MM.1S (cell line): ENCODE data around the gene CLEC4D.

Experiments used
- DNase-seq: peaks from one replicate; pipeline ENCODE4 v3.0.0-alpha.2; 2015
- H2AFZ ChIP-seq: fragments of 300-600 bp; sonication (generic); 2 replicates; pipeline ENCODE4 v1.6.0; 2016; ENCODE audit warnings: antibody characterized with exemption, low read length
- H3F3A ChIP-seq: fragments of 300-600 bp; sonication (generic); 2 replicates; pipeline ENCODE4 v1.6.1; 2016; ENCODE audit warnings: mild to moderate bottlenecking, antibody characterized with exemption, low read length, moderate library complexity, mixed read lengths; ENCODE audit not compliant: insufficient read depth
- H3K27ac ChIP-seq: fragments of 300-600 bp; sonication (generic); 2 replicates; pipeline ENCODE4 v1.5.1; 2016; ENCODE audit warnings: mild to moderate bottlenecking, low read length
- H3K27me3 ChIP-seq: fragments of 300-600 bp; sonication (generic); replicated peaks from 2 replicates; pipeline ENCODE4 v1.6.0; 2016; ENCODE audit warnings: low read length; ENCODE audit not compliant: insufficient read depth
- H3K36me3 ChIP-seq: fragments of 300-600 bp; sonication (generic); replicated peaks from 2 replicates; pipeline ENCODE4 v1.6.1; 2016; ENCODE audit warnings: mild to moderate bottlenecking, low read length, mixed read lengths; ENCODE audit not compliant: insufficient read depth
- H3K4me1 ChIP-seq: fragments of 300-600 bp; sonication (generic); 2 replicates; pipeline ENCODE4 v1.6.1; 2016; ENCODE audit warnings: low read length, mixed read lengths
- H3K4me2 ChIP-seq: fragments of 300-600 bp; sonication (generic); 2 replicates; pipeline ENCODE4 v1.6.0; 2016; ENCODE audit warnings: low read depth, low read length
- H3K4me3 ChIP-seq: fragments of 300-600 bp; sonication (generic); 2 replicates; pipeline ENCODE4 v1.5.1; 2016; ENCODE audit warnings: low read length, mixed read lengths
- H3K79me2 ChIP-seq: fragments of 300-600 bp; sonication (generic); 2 replicates; pipeline ENCODE4 v1.6.1; 2016; ENCODE audit warnings: mixed run types, low read length, mixed read lengths
- H3K9ac ChIP-seq: fragments of 300-600 bp; sonication (generic); 2 replicates; pipeline ENCODE4 v1.6.1; 2016; ENCODE audit warnings: low read length, mixed read lengths
- H3K9me2 ChIP-seq: fragments of 300-600 bp; sonication (generic); replicated peaks from 2 replicates; pipeline ENCODE4 v1.6.1; 2016; ENCODE audit warnings: mild to moderate bottlenecking, low read length, mixed read lengths; ENCODE audit not compliant: insufficient read depth
- H3K9me3 ChIP-seq: fragments of 300-600 bp; sonication (generic); replicated peaks from 2 replicates; pipeline ENCODE4 v1.6.1; 2016; ENCODE audit warnings: mild to moderate bottlenecking, low read length, mixed read lengths; ENCODE audit not compliant: insufficient read depth
- H4K20me1 ChIP-seq: fragments of 300-600 bp; sonication (generic); 2 replicates; pipeline ENCODE4 v1.6.1; 2016; ENCODE audit warnings: mild to moderate bottlenecking, low read length, moderate library complexity, mixed read lengths; ENCODE audit not compliant: insufficient read depth
- CTCF ChIP-seq: fragments of 300-600 bp; sonication (generic); IDR thresholded peaks from 2 replicates; pipeline ENCODE4 v1.5.1; 2016; ENCODE audit warnings: antibody characterized with exemption, low read length, mixed read lengths
- EZH2 ChIP-seq: fragments of 300-600 bp; sonication (generic); optimal IDR thresholded peaks from 2 replicates; pipeline ENCODE3; 2017; ENCODE audit warnings: low read depth, mild to moderate bottlenecking, antibody characterized with exemption, low read length, mixed read lengths
- EZH2phosphoT487 ChIP-seq: fragments of 300-600 bp; sonication (generic); IDR thresholded peaks from 2 replicates; pipeline ENCODE4 v1.6.1; 2018; ENCODE audit warnings: antibody characterized with exemption, low read length

CLEC4D gene

GRCh38 chr12:8566525-8566924, 53.2 kb downstream of the CLEC4D start:
- H3K4me1 ChIP-seq, result no peaks in the 10 kb centered on the region
- H3K4me2 ChIP-seq, result no peak overlapping the region
- TF ChIP-seq EZH2phosphoT487 (no peak), CTCF (no peak), EZH2 (no peak)
- no peak overlapping the region for H3K4me3 ChIP-seq
- H3K9me3 ChIP-seq, result no peaks in the 10 kb centered on the region
- no peaks in the 10 kb centered on the region for H3K36me3 ChIP-seq
- no peak overlapping the region for H2AFZ ChIP-seq
- H4K20me1 ChIP-seq, result no peaks in the 10 kb centered on the region
- no peaks in the 10 kb centered on the region for H3F3A ChIP-seq
- no peak overlapping the region for H3K9ac ChIP-seq
- no peaks in the 10 kb centered on the region for H3K9me2 ChIP-seq
- no peak overlapping the region for H3K27ac ChIP-seq
- no peaks in the 10 kb centered on the region for H3K79me2 ChIP-seq
- no peak for DNase-seq
- H3K27me3 ChIP-seq, result no peaks in the 10 kb centered on the region
